ENCODE results near the gene FAM53A.

DNA sequence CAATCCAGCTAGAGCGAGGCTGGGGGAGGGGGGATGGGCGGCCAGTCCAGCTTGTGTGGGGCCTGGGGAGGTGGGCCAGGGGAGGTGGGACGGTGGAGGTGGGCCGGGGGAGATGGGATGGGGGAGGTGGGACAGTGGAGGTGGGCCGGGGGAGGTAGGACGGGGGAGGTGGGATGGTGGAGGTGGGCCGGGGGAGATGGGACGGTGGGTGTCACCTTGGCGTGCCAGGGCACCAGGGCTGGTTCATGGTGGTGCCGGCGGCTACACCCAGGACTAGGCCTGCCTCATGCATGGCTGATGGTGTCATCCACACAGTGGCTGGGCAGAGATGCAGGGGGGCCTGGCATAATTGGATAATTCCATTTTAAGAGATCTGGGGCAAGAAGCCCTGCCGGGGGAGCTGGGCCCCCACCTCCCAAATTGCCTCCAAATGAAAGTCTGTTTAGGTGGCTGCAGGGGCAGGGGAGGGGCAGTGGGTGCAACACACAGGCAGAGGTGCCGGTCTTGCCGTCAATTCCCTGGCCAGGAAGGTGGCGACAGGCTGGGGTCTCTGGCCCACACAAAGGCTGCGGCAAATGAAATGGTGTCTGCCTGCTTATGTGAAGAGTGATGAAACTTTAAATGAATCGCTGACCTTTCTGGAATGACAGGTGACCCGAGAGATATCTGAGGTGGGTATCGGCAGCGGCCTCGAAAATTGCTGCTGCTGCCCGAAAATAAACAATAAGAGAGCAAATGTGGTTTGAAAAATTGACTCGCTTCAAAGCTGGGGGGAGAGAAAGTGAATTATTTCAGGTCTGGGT, 82.1 kb downstream of the FAM53A start:
- TF ChIP-seq, protein P1, sequence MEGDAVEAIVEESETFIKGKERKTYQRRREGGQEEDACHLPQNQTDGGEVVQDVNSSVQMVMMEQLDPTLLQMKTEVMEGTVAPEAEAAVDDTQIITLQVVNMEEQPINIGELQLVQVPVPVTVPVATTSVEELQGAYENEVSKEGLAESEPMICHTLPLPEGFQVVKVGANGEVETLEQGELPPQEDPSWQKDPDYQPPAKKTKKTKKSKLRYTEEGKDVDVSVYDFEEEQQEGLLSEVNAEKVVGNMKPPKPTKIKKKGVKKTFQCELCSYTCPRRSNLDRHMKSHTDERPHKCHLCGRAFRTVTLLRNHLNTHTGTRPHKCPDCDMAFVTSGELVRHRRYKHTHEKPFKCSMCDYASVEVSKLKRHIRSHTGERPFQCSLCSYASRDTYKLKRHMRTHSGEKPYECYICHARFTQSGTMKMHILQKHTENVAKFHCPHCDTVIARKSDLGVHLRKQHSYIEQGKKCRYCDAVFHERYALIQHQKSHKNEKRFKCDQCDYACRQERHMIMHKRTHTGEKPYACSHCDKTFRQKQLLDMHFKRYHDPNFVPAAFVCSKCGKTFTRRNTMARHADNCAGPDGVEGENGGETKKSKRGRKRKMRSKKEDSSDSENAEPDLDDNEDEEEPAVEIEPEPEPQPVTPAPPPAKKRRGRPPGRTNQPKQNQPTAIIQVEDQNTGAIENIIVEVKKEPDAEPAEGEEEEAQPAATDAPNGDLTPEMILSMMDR (conservative IDR thresholded peaks at IDR 0.05; ENCODE audit: low read depth, low read length) = no peak
- no peak for TF ChIP-seq EZH2 (IDR thresholded peaks at IDR 0.05; ENCODE audit: borderline replicate concordance, low read depth, low read length, poor library complexity, severe bottlenecking)
